Uterus (tissue), 4 donors: ENCODE data around the gene DDC. TPM values are rescaled to one million over a fixed set of nuclear protein-coding genes. Genes with fewer than 3 reads are reported as not detected.

ENCODE experiments used
- DNase-seq, 2 donors: peaks; one replicate each; pipeline ENCODE4 v3.0.0-alpha.2; 2019 to 2020
- H3K27ac ChIP-seq, 2 donors: fragments of 200-600 bp; sonication (generic); 1 replicate in 1 of 2; 2 replicates in 1 of 2; pipeline ENCODE4 v1.5.1; 2016 to 2018
- H3K27me3 ChIP-seq, 2 donors: fragments of 200-600 bp; sonication (generic); one replicate each; pipeline ENCODE4 v1.5.1; 2018 to 2019; ENCODE audit warnings: control low read depth in 1 of 2
- H3K36me3 ChIP-seq, 2 donors: fragments of 200-600 bp; sonication (generic); one replicate each; pipeline ENCODE4 v1.5.1; 2019; ENCODE audit warnings: control low read depth in 1 of 2
- H3K4me1 ChIP-seq, 2 donors: fragments of 200-600 bp; sonication (generic); one replicate each; pipeline ENCODE4 v1.5.1; 2018 to 2019; ENCODE audit warnings: control low read depth in 1 of 2
- H3K4me3 ChIP-seq, 2 donors: fragments of 200-600 bp; sonication (generic); 1 replicate in 1 of 2; 2 replicates in 1 of 2; pipeline ENCODE4 v1.5.1; 2018 to 2019; ENCODE audit warnings: mild to moderate bottlenecking in 1 of 2
- H3K9me3 ChIP-seq, 2 donors: fragments of 200-600 bp; sonication (generic); one replicate each; pipeline ENCODE4 v1.5.1; 2019; ENCODE audit warnings: control low read depth in 1 of 2
- CTCF ChIP-seq, 4 experiments: fragments of 200-600 bp in 2 of 4; fragments of 450-650 bp in 2 of 4; sonication (generic) in 2 of 4; IDR thresholded peaks; one replicate each; pipeline ENCODE4 v1.5.1; 2016 to 2019; ENCODE audit warnings: antibody characterized with exemption in 4 of 4, mild to moderate bottlenecking in 2 of 4, moderate library complexity in 1 of 4
- POLR2A ChIP-seq, 2 donors: fragments of 450-650 bp; IDR thresholded peaks; one replicate each; pipeline ENCODE4 v1.6.1; 2016; ENCODE audit warnings: antibody characterized with exemption in 2 of 2, mild to moderate bottlenecking in 1 of 2, moderate library complexity in 1 of 2
- intact Hi-C: fragments of 100-400 bp; cut with DNase I; formaldehyde crosslinking; loops from one replicate; pipeline ENCODE4 v1.15.1; 2023; ENCODE audit warnings: low total_unique reads
- total RNA-seq, 4 donors: library from RNA; depleted of rRNA in 3 of 4; stranded (reverse); fragments of >200 nt in 3 of 4; gene quantifications; one replicate each; pipeline versions ENCODE4 v1.1.0 to v1.2.4, GENCODE V29; 2014 to 2023
- donor health status: DM: yes; HTN: yes; CAD: no.

DDC gene
- total RNA-seq, 4 donors from 2014 or later: not detected

DNA sequence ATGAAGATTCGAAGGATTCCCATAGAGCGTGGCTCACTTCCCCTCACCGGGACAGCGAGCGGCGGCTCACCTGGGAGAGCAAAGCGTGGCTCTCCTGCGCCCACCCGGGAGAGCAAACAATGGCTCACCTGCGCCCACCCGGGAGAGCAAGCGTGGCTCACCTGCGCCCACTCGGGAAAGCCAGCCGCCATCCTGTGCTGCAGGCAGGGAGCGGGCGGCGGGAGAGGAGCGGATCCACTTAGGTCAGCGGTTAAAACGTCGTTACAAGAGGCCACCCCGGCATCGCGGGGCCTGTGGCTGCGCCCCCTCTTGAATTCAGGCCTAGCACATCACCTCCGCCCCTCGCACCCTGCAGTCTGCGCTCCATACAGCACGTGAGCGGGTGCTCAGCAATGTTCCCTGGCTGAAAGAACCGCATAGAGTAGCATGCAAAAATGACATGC is 114.6 kb downstream of the DDC start:
- no peaks in the 10 kb centered on the region for H3K27me3 ChIP-seq
- peak overlapping the region; percentile 72 to 75 for H3K27ac ChIP-seq
- H3K4me1 ChIP-seq: no peaks in the 10 kb centered on the region
- intact Hi-C loops: no loop called here
- DNase-seq: no peak
- no peaks in the 10 kb centered on the region for H3K36me3 ChIP-seq
- H3K4me3 ChIP-seq: peak overlapping the region; percentile 82 to 93
- no peaks in the 10 kb centered on the region for H3K9me3 ChIP-seq
- TF ChIP-seq POLR2A (IDR thresholded peaks at IDR 0.05) (no peak), CTCF (IDR thresholded peaks at IDR 0.05) (no peak)

DNA sequence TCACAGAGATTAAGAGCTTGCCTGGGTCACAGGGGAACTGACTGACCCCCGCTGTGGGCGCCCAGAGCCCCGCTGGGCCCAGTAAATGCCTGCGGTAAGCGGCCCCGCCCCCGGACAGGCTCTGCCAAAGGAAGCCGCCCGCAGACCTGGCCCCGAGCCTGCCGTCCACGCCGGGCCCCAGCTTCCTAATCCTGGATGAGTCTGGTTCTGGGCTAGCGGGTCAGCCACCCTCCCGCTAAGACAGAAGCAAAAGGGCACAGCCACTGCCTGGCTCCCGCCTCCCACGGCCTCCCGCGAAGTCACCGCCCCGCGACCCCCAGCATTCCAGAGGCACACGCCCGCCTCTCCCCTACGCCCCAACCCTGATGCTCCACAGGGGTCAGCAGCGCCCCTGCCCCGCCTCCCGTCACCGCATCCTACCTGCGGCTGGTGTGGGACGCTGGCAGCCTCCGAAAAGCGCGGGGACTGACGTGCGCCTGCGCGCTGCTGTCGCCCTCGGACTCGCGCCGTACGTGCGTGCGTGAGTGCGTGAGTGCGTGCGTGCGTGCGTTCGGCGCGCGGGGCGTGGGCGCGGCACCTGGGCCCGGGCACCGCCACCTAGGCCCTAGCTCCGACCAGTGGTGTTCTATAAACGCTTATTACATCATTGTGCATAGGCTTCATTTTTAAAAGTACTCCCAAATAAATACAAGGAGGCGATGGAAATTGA is 115.2 kb downstream of the DDC start, which contains the start of gene FIGNL1:
FIGNL1 (minus strand) TSS at position 470 of the 709 bp plus-strand sequence. CDS start 3,063 bp downstream, outside the sequence.
- DNase-seq: peak; percentile 45 to 69
- H3K36me3 ChIP-seq: no peaks in the 10 kb centered on the region
- peak within 1 kb of the TSS; percentile 82 to 93 for H3K4me3 ChIP-seq
- intact Hi-C loops: no loop called here
- TF ChIP-seq CTCF (IDR thresholded peaks at IDR 0.05): no peak
- peak in 1 of 2 donors; percentile 18 for TF ChIP-seq POLR2A (IDR thresholded peaks at IDR 0.05)
- H3K27me3 ChIP-seq: no peaks in the 10 kb centered on the region
- no peaks in the 10 kb centered on the region for H3K4me1 ChIP-seq
- H3K9me3 ChIP-seq: no peaks in the 10 kb centered on the region
- H3K27ac ChIP-seq: peak within 1 kb of the TSS; percentile 72 to 75

DNA sequence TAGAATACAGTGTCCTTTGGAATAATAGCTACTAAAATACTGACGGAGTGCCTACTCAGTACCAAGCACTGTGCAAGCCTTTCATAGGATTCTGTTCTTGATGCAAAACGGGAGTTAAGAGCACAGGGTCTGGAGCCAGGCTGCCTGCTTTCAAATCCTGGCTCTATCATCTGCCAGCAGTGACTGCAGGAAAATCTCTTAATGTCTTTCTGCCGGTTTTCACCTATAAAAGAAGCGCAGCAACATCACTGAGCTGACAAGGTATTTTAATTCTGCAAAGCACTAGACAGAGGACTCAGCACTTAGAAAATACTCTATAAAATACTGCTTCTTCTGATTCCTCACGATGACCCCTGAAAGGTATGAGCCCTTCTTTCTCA is 115.7 kb downstream of the DDC start:
- intact Hi-C loops: no loop called here
- no peaks in the 10 kb centered on the region for H3K27me3 ChIP-seq
- peak overlapping the region; percentile 82 to 93 for H3K4me3 ChIP-seq
- H3K36me3 ChIP-seq: no peaks in the 10 kb centered on the region
- no peak for DNase-seq
- no peak for TF ChIP-seq POLR2A (IDR thresholded peaks at IDR 0.05)
- no peak for TF ChIP-seq CTCF (IDR thresholded peaks at IDR 0.05)
- no peaks in the 10 kb centered on the region for H3K9me3 ChIP-seq
- H3K4me1 ChIP-seq: no peaks in the 10 kb centered on the region
- peak overlapping the region; percentile 72 to 75 for H3K27ac ChIP-seq

DNA sequence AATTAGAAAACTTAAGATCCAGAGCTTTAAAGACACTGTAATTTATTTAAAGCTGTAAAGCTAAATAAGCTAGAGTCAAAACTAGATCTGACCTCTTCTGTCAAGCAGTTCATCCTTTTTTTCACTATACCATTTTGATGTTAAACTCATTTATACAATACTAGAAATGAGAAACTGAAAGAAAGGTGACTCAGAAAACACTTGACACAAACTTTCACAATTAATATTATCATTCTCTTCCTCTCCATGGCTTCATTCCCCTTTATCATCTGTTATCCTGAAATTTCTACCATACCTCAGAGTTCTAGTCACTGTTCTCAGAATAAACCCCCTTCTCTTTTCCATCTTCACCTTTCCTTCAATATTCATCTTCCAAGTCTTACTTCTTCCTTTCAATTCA is 116.4 kb downstream of the DDC start:
- Histone ChIP-seq H3K4me3 (no peak overlapping the region), H3K27ac (no peak overlapping the region), H3K36me3 (no peaks in the 10 kb centered on the region), H3K9me3 (no peaks in the 10 kb centered on the region), H3K27me3 (no peaks in the 10 kb centered on the region), H3K4me1 (no peaks in the 10 kb centered on the region)
- TF ChIP-seq POLR2A (IDR thresholded peaks at IDR 0.05) (no peak), CTCF (IDR thresholded peaks at IDR 0.05) (no peak)
- DNase-seq: no peak
- intact Hi-C loops: no loop called here

GRCh38 chr7:50446542-50446960 is 118.7 kb downstream of the DDC start:
- H3K36me3 ChIP-seq: no peaks in the 10 kb centered on the region
- no peak overlapping the region for H3K27ac ChIP-seq
- H3K4me1 ChIP-seq: no peaks in the 10 kb centered on the region
- intact Hi-C loops: no loop called here
- TF ChIP-seq CTCF (IDR thresholded peaks at IDR 0.05): no peak
- TF ChIP-seq POLR2A (IDR thresholded peaks at IDR 0.05): no peak
- no peaks in the 10 kb centered on the region for H3K27me3 ChIP-seq
- DNase-seq: no peak
- no peaks in the 10 kb centered on the region for H3K9me3 ChIP-seq
- H3K4me3 ChIP-seq: no peak overlapping the region
